Measurements from ENCODE around the gene CDKL5.
"Not testable (repeated sequence)": the region's sequence is repeated elsewhere in the genome, so short reads cannot be mapped to it uniquely, and the experiment has no call there.

CDKL5 gene

GRCh38 chrX:18558799-18559198, 133.4 kb downstream of the CDKL5 start:
- Histone ChIP-seq H3K9me3 (ENCODE audit: low read length) (no peaks in the 10 kb centered on the region), H3K4me3 (ENCODE audit: low read length) (no peak overlapping the region), H3K27me3 (ENCODE audit: insufficient read depth, low read length) (no peaks in the 10 kb centered on the region), H2AFZ (ENCODE audit: low read depth, low read length) (no peak overlapping the region), H3K36me3 (ENCODE audit: insufficient read depth, low read length) (no peaks in the 10 kb centered on the region), H3K4me1 (ENCODE audit: insufficient read depth, low read length) (no peaks in the 10 kb centered on the region)

- no peaks in the 10 kb centered on the region for H3K27me3 ChIP-seq (ENCODE audit: insufficient read depth, low read length)
- H2AFZ ChIP-seq (ENCODE audit: low read depth, low read length): no peak overlapping the region
- no peaks in the 10 kb centered on the region for H3K4me1 ChIP-seq (ENCODE audit: insufficient read depth, low read length)
- H3K9me3 ChIP-seq (ENCODE audit: low read length): no peaks in the 10 kb centered on the region
- H3K4me3 ChIP-seq (ENCODE audit: low read length): no peak overlapping the region
- no peaks in the 10 kb centered on the region for H3K36me3 ChIP-seq (ENCODE audit: insufficient read depth, low read length)
Observed at GRCh38 chrX:18561020-18561419, 135.6 kb downstream of the CDKL5 start.

GRCh38 chrX:18565727-18566126, 140.3 kb downstream of the CDKL5 start:
- Histone ChIP-seq H3K9me3 (ENCODE audit: low read length) (no peaks in the 10 kb centered on the region), H3K27me3 (ENCODE audit: insufficient read depth, low read length) (no peaks in the 10 kb centered on the region), H2AFZ (ENCODE audit: low read depth, low read length) (no peak overlapping the region), H3K4me3 (ENCODE audit: low read length) (no peak overlapping the region), H3K36me3 (ENCODE audit: insufficient read depth, low read length) (no peaks in the 10 kb centered on the region), H3K4me1 (ENCODE audit: insufficient read depth, low read length) (no peaks in the 10 kb centered on the region)

- no peaks in the 10 kb centered on the region for H3K27me3 ChIP-seq (ENCODE audit: insufficient read depth, low read length)
- H2AFZ ChIP-seq (ENCODE audit: low read depth, low read length): no peak overlapping the region
- no peaks in the 10 kb centered on the region for H3K9me3 ChIP-seq (ENCODE audit: low read length)
- H3K4me3 ChIP-seq (ENCODE audit: low read length): no peak overlapping the region
- H3K36me3 ChIP-seq (ENCODE audit: insufficient read depth, low read length): no peaks in the 10 kb centered on the region
- no peaks in the 10 kb centered on the region for H3K4me1 ChIP-seq (ENCODE audit: insufficient read depth, low read length)
Observed at GRCh38 chrX:18566748-18567147, 141.3 kb downstream of the CDKL5 start.

GRCh38 chrX:18573556-18573955, 148.1 kb downstream of the CDKL5 start:
- Histone ChIP-seq H3K9me3 (ENCODE audit: low read length) (no peaks in the 10 kb centered on the region), H3K27me3 (ENCODE audit: insufficient read depth, low read length) (no peaks in the 10 kb centered on the region), H3K4me1 (ENCODE audit: insufficient read depth, low read length) (peaks cover 4% of the 10 kb centered on the region), H3K4me3 (ENCODE audit: low read length) (no peak overlapping the region), H3K36me3 (ENCODE audit: insufficient read depth, low read length) (no peaks in the 10 kb centered on the region), H2AFZ (ENCODE audit: low read depth, low read length) (no peak overlapping the region)

- H3K36me3 ChIP-seq (ENCODE audit: insufficient read depth, low read length): no peaks in the 10 kb centered on the region
- peaks cover 4% of the 10 kb centered on the region for H3K4me1 ChIP-seq (ENCODE audit: insufficient read depth, low read length)
- no peaks in the 10 kb centered on the region for H3K9me3 ChIP-seq (ENCODE audit: low read length)
- no peak overlapping the region for H3K4me3 ChIP-seq (ENCODE audit: low read length)
- no peak overlapping the region for H2AFZ ChIP-seq (ENCODE audit: low read depth, low read length)
- H3K27me3 ChIP-seq (ENCODE audit: insufficient read depth, low read length): no peaks in the 10 kb centered on the region
Observed at GRCh38 chrX:18574591-18574990, 149.2 kb downstream of the CDKL5 start.

- H2AFZ ChIP-seq (ENCODE audit: low read depth, low read length): no peak overlapping the region
- no peaks in the 10 kb centered on the region for H3K27me3 ChIP-seq (ENCODE audit: insufficient read depth, low read length)
- no peak overlapping the region for H3K4me3 ChIP-seq (ENCODE audit: low read length)
Observed at GRCh38 chrX:18575744-18576143, 150.3 kb downstream of the CDKL5 start.

GRCh38 chrX:18577400-18577799, 152.0 kb downstream of the CDKL5 start:
- H3K9me3 ChIP-seq (ENCODE audit: low read length): no peaks in the 10 kb centered on the region
- H3K4me1 ChIP-seq (ENCODE audit: insufficient read depth, low read length): peaks cover 4% of the 10 kb centered on the region
- H3K4me3 ChIP-seq (ENCODE audit: low read length): no peak overlapping the region
- H3K36me3 ChIP-seq (ENCODE audit: insufficient read depth, low read length): no peaks in the 10 kb centered on the region
- no peak overlapping the region for H2AFZ ChIP-seq (ENCODE audit: low read depth, low read length)
- no peaks in the 10 kb centered on the region for H3K27me3 ChIP-seq (ENCODE audit: insufficient read depth, low read length)

More at GRCh38 chrX:18575744-18576143, 150.3 kb downstream of the CDKL5 start:
- Histone ChIP-seq H3K36me3 (ENCODE audit: insufficient read depth, low read length) (no peaks in the 10 kb centered on the region), H3K4me1 (ENCODE audit: insufficient read depth, low read length) (peaks cover 4% of the 10 kb centered on the region), H3K9me3 (ENCODE audit: low read length) (no peaks in the 10 kb centered on the region)

- no peaks in the 10 kb centered on the region for H3K27me3 ChIP-seq (ENCODE audit: insufficient read depth, low read length)
- H3K4me1 ChIP-seq (ENCODE audit: insufficient read depth, low read length): peaks cover 4% of the 10 kb centered on the region
Observed at GRCh38 chrX:18578546-18578945, 153.1 kb downstream of the CDKL5 start.

GRCh38 chrX:18579495-18579894, 154.1 kb downstream of the CDKL5 start:
- no peaks in the 10 kb centered on the region for H3K36me3 ChIP-seq (ENCODE audit: insufficient read depth, low read length)
- H3K9me3 ChIP-seq (ENCODE audit: low read length): no peaks in the 10 kb centered on the region
- H3K4me3 ChIP-seq (ENCODE audit: low read length): no peak overlapping the region
- H3K4me1 ChIP-seq (ENCODE audit: insufficient read depth, low read length): peaks cover 2% of the 10 kb centered on the region
- H2AFZ ChIP-seq (ENCODE audit: low read depth, low read length): no peak overlapping the region
- H3K27me3 ChIP-seq (ENCODE audit: insufficient read depth, low read length): no peaks in the 10 kb centered on the region

More at GRCh38 chrX:18578546-18578945, 153.1 kb downstream of the CDKL5 start:
- H3K36me3 ChIP-seq (ENCODE audit: insufficient read depth, low read length): no peaks in the 10 kb centered on the region
- H2AFZ ChIP-seq (ENCODE audit: low read depth, low read length): no peak overlapping the region
- no peak overlapping the region for H3K4me3 ChIP-seq (ENCODE audit: low read length)
- no peaks in the 10 kb centered on the region for H3K9me3 ChIP-seq (ENCODE audit: low read length)

GRCh38 chrX:18582910-18583493, 157.6 kb downstream of the CDKL5 start:
- Histone ChIP-seq H3K4me3 (ENCODE audit: low read length) (no peak overlapping the region), H3K27me3 (ENCODE audit: insufficient read depth, low read length) (no peaks in the 10 kb centered on the region), H3K4me1 (ENCODE audit: insufficient read depth, low read length) (no peaks in the 10 kb centered on the region), H3K36me3 (ENCODE audit: insufficient read depth, low read length) (peaks cover 2% of the 10 kb centered on the region), H2AFZ (ENCODE audit: low read depth, low read length) (no peak overlapping the region), H3K9me3 (ENCODE audit: low read length) (no peaks in the 10 kb centered on the region)

GRCh38 chrX:18589292-18589691, 163.9 kb downstream of the CDKL5 start:
- not testable (repeated sequence) for H3K4me1 ChIP-seq (ENCODE audit: insufficient read depth, low read length); H3K4me3 ChIP-seq (ENCODE audit: low read length); H3K36me3 ChIP-seq (ENCODE audit: insufficient read depth, low read length); H3K27me3 ChIP-seq (ENCODE audit: insufficient read depth, low read length); H3K9me3 ChIP-seq (ENCODE audit: low read length); H2AFZ ChIP-seq (ENCODE audit: low read depth, low read length)

- H3K9me3 ChIP-seq (ENCODE audit: low read length): no peaks in the 10 kb centered on the region
- H3K36me3 ChIP-seq (ENCODE audit: insufficient read depth, low read length): peaks cover 2% of the 10 kb centered on the region
- H2AFZ ChIP-seq (ENCODE audit: low read depth, low read length): no peak overlapping the region
- no peaks in the 10 kb centered on the region for H3K4me1 ChIP-seq (ENCODE audit: insufficient read depth, low read length)
- no peaks in the 10 kb centered on the region for H3K27me3 ChIP-seq (ENCODE audit: insufficient read depth, low read length)
- no peak overlapping the region for H3K4me3 ChIP-seq (ENCODE audit: low read length)
Observed at GRCh38 chrX:18591834-18592233, 166.4 kb downstream of the CDKL5 start.

GRCh38 chrX:18594079-18594478, 168.7 kb downstream of the CDKL5 start:
- Histone ChIP-seq H2AFZ (ENCODE audit: low read depth, low read length) (no peak overlapping the region), H3K4me1 (ENCODE audit: insufficient read depth, low read length) (no peaks in the 10 kb centered on the region), H3K27me3 (ENCODE audit: insufficient read depth, low read length) (no peaks in the 10 kb centered on the region), H3K9me3 (ENCODE audit: low read length) (no peaks in the 10 kb centered on the region), H3K4me3 (ENCODE audit: low read length) (no peak overlapping the region), H3K36me3 (ENCODE audit: insufficient read depth, low read length) (no peaks in the 10 kb centered on the region)
